ENCODE results near the gene INHBE. TPM values are rescaled to one million over a fixed set of nuclear protein-coding genes. Genes with fewer than 3 reads are reported as not detected.

The INHBE gene
- total RNA-seq, 4 donors from 2014 or later = not detected

DNA sequence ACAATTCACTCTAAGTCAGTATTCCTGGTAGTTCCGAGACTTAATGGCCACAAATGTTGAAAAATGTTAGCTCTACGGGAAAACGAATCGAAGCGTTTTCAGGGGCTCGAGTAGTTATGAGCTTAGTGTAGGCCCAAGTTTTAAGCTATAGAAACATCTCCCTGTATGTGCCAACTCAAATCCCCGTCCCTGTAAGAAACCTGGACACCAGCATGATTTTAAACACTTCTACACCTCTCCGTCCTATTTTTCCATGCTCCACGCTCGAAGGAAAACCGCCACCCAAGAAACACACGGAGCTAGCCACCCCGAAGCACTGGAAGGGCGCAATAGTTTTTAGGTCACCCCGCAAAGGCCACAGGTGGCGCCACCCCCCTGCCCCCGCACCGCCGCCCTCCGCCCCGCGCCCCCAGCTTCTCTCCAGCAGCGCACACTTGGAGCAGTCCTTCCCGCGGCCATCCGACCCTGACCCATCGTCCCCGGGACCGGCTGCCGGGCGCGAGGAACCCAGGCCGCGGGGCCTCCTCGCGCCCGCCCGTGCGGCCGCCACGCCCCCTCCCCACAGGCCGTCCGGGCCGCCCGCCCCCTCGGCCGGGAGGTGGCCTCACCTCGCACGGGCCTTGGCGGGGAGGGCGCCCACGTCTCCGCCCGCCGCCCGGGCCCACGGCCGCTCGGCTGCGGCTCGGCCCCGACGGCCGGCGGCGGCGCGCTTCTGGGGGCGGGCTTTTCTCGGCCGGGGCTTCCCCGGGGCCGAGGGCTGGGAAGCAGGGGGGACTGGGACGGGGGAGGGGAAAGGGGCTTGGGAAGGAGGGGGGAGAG, 24.8 kb upstream of the INHBE start:
- Histone ChIP-seq H3K36me3 (no peaks in the 10 kb centered on the region), H3K4me1 (peaks cover 0 to 9% of the 10 kb centered on the region in 2 donors), H3K9me3 (no peaks in the 10 kb centered on the region), H3K4me3 (peak overlapping the region; percentile 64 to 74), H3K27me3 (no peaks in the 10 kb centered on the region), H3K27ac (peak overlapping the region; percentile 94 to 96)
- intact Hi-C loops (cut with DNase I; ENCODE audit: low total_unique reads) = no loop called here
- TF ChIP-seq POLR2A (IDR thresholded peaks at IDR 0.05) (no peak), CTCF (IDR thresholded peaks at IDR 0.05) (peak in 1 of 4 experiments; percentile 17)
- DNase-seq = peak in 1 of 2 donors; percentile 32

DNA sequence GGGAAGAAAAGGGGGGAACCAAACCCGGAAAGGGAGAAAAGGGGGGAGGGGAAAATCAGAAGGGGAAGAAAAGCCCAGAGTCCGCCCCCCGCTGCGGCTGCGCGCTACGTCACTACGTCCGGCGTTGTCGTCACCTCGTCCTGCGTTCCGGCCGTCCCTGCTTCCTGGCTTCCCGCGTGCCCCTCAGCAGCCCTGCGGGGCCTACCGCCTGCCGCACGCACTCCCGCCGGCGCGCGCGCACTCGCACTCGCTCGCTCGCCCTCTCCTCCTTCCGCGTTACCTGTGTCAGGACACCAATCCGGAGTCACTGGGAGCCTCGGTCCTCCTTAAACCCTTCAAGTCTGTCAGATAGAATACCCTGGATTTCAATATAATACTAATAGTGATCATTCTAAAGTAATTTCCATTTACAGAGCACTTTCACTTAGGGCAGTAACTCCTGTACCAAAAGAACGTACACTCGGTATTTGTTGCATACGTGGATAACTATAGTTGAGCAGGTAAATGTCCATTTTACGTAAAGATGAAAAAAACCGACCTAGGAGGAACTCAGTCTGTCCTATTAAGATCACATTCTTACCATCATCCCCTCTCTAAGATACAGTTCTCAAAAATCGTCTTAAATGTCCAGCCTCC, 24.1 kb upstream of the INHBE start, which contains the start of gene R3HDM2:
Gene R3HDM2 (minus strand): TSS at position 113 of the 636 bp plus-strand sequence. CDS start 120,615 bp downstream, outside the sequence.
- peak within 1 kb of the TSS; percentile 94 to 96 for H3K27ac ChIP-seq
- peak; percentile 96 for DNase-seq
- TF ChIP-seq POLR2A (IDR thresholded peaks at IDR 0.05) (peak; percentile 91 to 94), CTCF (IDR thresholded peaks at IDR 0.05) (peak in 1 of 4 experiments; percentile 34)
- no peaks in the 10 kb centered on the region for H3K9me3 ChIP-seq
- intact Hi-C loops (cut with DNase I; ENCODE audit: low total_unique reads) = no loop called here
- no peaks in the 10 kb centered on the region for H3K27me3 ChIP-seq
- H3K4me1 ChIP-seq = peaks cover 0 to 9% of the 10 kb centered on the region in 2 donors
- peak within 1 kb of the TSS; percentile 64 to 74 for H3K4me3 ChIP-seq
- no peaks in the 10 kb centered on the region for H3K36me3 ChIP-seq

DNA sequence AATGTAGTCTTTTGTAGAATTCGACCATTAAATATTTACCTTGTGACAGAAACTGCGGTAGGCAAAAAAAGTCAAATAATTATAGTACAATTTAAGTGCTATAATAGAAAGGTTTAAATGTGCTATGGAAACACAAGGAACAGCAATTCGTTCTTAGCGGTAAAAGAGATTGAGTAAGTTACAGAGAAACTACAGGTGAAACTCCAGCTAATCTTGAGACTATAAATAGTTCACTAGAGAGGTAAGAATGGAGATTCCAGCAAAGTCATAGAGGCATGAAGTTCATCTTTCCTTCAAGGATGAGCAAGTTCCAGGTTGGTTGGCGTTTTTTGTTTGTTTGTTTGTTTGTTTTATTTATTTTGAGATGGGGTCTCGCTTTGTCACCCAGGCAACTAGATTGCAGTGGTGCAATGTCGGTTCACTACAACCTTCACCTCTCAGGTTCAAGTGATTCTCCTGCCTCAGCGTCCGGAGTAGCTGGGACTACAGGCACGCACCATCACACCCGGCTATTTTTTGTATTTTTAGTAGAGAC, 23.4 kb upstream of the INHBE start:
- Histone ChIP-seq H3K4me3 (peak overlapping the region in 1 of 2 donors; percentile 64), H3K27ac (peak overlapping the region; percentile 94 to 96), H3K27me3 (no peaks in the 10 kb centered on the region), H3K36me3 (no peaks in the 10 kb centered on the region), H3K9me3 (no peaks in the 10 kb centered on the region), H3K4me1 (peaks cover 0 to 9% of the 10 kb centered on the region in 2 donors)
- intact Hi-C loops (cut with DNase I; ENCODE audit: low total_unique reads) = no loop called here
- no peak for DNase-seq
- TF ChIP-seq POLR2A (IDR thresholded peaks at IDR 0.05) (no peak), CTCF (IDR thresholded peaks at IDR 0.05) (no peak)

GRCh38 chr12:57433370-57433769, 21.7 kb upstream of the INHBE start:
- intact Hi-C loops (cut with DNase I; ENCODE audit: low total_unique reads) = no loop called here
- H3K27me3 ChIP-seq = no peaks in the 10 kb centered on the region
- H3K36me3 ChIP-seq = no peaks in the 10 kb centered on the region
- no peak overlapping the region for H3K4me3 ChIP-seq
- no peak for TF ChIP-seq CTCF (IDR thresholded peaks at IDR 0.05)
- no peak overlapping the region for H3K27ac ChIP-seq
- peaks cover 0 to 9% of the 10 kb centered on the region in 2 donors for H3K4me1 ChIP-seq
- DNase-seq = no peak
- H3K9me3 ChIP-seq = no peaks in the 10 kb centered on the region

All from uterus (tissue), 4 donors.